ENCODE results near the gene GPR135. TPM values are rescaled to one million over a fixed set of nuclear protein-coding genes. Genes with fewer than 3 reads are reported as not detected.

The GPR135 gene
- polyA plus RNA-seq, 2 of the 4 experiments (the other 2 are of a cell fraction), result 1.5 to 3.6 TPM

DNA sequence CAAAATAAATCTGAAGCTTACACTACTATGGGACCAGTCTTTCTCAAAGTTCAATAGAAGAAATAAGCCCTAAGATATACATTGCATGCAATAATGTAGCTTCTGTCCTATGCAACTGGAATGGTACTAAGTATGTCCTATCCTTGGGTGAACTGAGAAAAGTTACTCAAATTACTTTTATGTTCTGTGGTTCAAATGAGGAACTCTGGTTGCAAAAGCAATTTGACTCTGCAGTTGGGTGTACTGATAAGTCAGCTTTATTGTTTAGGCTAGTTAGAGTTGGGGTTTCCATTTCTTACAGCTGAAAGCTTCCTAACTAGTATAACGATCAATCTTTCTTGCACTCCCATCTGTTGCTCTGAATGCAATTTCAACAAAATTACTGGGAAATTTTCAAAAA is 29.2 kb downstream of the GPR135 start:
- Histone ChIP-seq H3K4me1 (peaks cover 7% of the 10 kb centered on the region; the same call in 2 of the 3 replicates), H3K4me2 (no peak overlapping the region), H3K27ac (no peak overlapping the region), H3K9me3 (no peaks in the 10 kb centered on the region), H3K4me3 (no peak overlapping the region)
- FAIRE-seq (no peak), DNase-seq (ENCODE audit: low read depth in 1 of 2, low spot score in 1 of 2) (no peak), ATAC-seq (no peak)
- WGBS (ENCODE audit: missing lambda C conversion rate), result 100% methylated on average over 1 of the region's 1 CpG
- ChIA-PET POLR2A (no interaction called here), CTCF (interaction anchor here (1.6 to 2.7 kb wide), 2 partner anchors 9 to 309 kb away, joined by 5 to 15 read pairs; no protein-coding TSS in a partner anchor)
- TF ChIP-seq BHLHE40 (IDR thresholded peaks at IDR 0.05; ENCODE audit: low read depth, low read length), result no peak
- TF ChIP-seq POLR2AphosphoS2 (conservative IDR thresholded peaks at IDR 0.05; ENCODE audit: low read length), result no peak
- no peak for TF ChIP-seq SMC3 (IDR thresholded peaks at IDR 0.05)
- TF ChIP-seq MAZ (IDR thresholded peaks at IDR 0.05; ENCODE audit: borderline replicate concordance, low read depth, low read length), result no peak
- TF ChIP-seq CHD2 (IDR thresholded peaks at IDR 0.05; ENCODE audit: low read length, partially characterized antibody), result no peak
- TF ChIP-seq FOSL2 (IDR thresholded peaks at IDR 0.05), result no peak
- no peak for TF ChIP-seq FOSL2 (CRISPR knock-in tag; IDR thresholded peaks at IDR 0.05)
- no peak for TF ChIP-seq ESRRA (IDR thresholded peaks at IDR 0.05; ENCODE audit: borderline replicate concordance, low read length)
- TF ChIP-seq EP300 (IDR thresholded peaks at IDR 0.05), result no peak

DNA sequence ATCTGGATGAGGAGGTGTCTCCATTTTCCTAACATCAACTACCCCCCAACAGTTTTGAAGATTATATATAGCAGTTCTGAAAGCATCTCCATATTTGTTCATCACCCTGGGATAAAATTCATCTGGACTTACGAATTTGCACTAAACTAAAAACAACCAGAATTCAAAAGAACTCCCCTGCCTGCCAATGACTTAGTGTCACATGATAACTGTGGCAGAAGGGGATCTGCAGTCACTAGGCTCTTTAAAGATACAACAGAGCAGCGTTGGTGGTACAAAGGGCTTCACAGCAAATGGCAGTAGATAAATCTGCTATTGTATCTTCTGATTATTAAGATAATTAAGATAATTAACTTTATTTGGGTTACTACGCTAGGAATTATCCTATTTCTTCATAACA is 30.1 kb downstream of the GPR135 start:
- ChIA-PET CTCF (interaction anchor here (1.6 to 2.7 kb wide), 2 partner anchors 10 to 308 kb away, joined by 5 to 15 read pairs; no protein-coding TSS in a partner anchor), POLR2A (no interaction called here)
- no peak for FAIRE-seq

GRCh38 chr14:59429790-59430189 is 35.4 kb downstream of the GPR135 start:
- Histone ChIP-seq H3K9me3 (no peaks in the 10 kb centered on the region), H3K4me3 (no peak overlapping the region), H3K4me2 (no peak overlapping the region), H3K4me1 (peaks cover 8% of the 10 kb centered on the region; the same call in 1 of the 3 replicates), H3K27ac (no peak overlapping the region)
- POLR2A ChIA-PET, result no interaction called here
- ATAC-seq (no peak), DNase-seq (ENCODE audit: low read depth in 1 of 2, low spot score in 1 of 2) (no peak), FAIRE-seq (no peak)
- CTCF ChIA-PET, result interaction anchor here (1.0 to 2.5 kb wide), 5 partner anchors 10 to 928 kb away, joined by 3 to 10 read pairs (median 6); no protein-coding TSS in a partner anchor
- 95% methylated on average over 4 of the region's 4 CpGs for WGBS (ENCODE audit: missing lambda C conversion rate)
- TF ChIP-seq CBX2 (IDR thresholded peaks at IDR 0.05; ENCODE audit: borderline replicate concordance, low read depth), result no peak
- TF ChIP-seq SREBF2 (IDR thresholded peaks at IDR 0.05), result no peak
- TF ChIP-seq, protein P1, sequence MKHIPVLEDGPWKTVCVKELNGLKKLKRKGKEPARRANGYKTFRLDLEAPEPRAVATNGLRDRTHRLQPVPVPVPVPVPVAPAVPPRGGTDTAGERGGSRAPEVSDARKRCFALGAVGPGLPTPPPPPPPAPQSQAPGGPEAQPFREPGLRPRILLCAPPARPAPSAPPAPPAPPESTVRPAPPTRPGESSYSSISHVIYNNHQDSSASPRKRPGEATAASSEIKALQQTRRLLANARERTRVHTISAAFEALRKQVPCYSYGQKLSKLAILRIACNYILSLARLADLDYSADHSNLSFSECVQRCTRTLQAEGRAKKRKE (CRISPR knock-in tag; IDR thresholded peaks at IDR 0.05; ENCODE audit: low read depth), result no peak

More for the DNA sequence above, 30.1 kb downstream of the GPR135 start:
- TF ChIP-seq SREBF2 (IDR thresholded peaks at IDR 0.05) (no peak), MAFK (IDR thresholded peaks at IDR 0.05; ENCODE audit: partially characterized antibody) (no peak), POLR2A (IDR thresholded peaks at IDR 0.05; ENCODE audit: low read length) (no peak), FOXS1 (CRISPR knock-in tag; IDR thresholded peaks at IDR 0.05) (no peak), JUN (IDR thresholded peaks at IDR 0.05) (no peak), MAZ (IDR thresholded peaks at IDR 0.05; ENCODE audit: borderline replicate concordance, low read depth, low read length) (no peak), FOSB (CRISPR knock-in tag; IDR thresholded peaks at IDR 0.05) (no peak), HOXB13 (CRISPR knock-in tag; IDR thresholded peaks at IDR 0.05; ENCODE audit: low read depth) (no peak), CHD4 (IDR thresholded peaks at IDR 0.05; ENCODE audit: borderline replicate concordance) (no peak), RNF2 (IDR thresholded peaks at IDR 0.05; ENCODE audit: borderline replicate concordance, low read depth) (no peak), RARB (CRISPR knock-in tag; IDR thresholded peaks at IDR 0.05) (no peak), JUNB (IDR thresholded peaks at IDR 0.05) (no peak), PHF8 (IDR thresholded peaks at IDR 0.05; ENCODE audit: borderline replicate concordance, low read depth) (no peak), HOXB5 (CRISPR knock-in tag; IDR thresholded peaks at IDR 0.05) (no peak)
- TF ChIP-seq, protein P2, sequence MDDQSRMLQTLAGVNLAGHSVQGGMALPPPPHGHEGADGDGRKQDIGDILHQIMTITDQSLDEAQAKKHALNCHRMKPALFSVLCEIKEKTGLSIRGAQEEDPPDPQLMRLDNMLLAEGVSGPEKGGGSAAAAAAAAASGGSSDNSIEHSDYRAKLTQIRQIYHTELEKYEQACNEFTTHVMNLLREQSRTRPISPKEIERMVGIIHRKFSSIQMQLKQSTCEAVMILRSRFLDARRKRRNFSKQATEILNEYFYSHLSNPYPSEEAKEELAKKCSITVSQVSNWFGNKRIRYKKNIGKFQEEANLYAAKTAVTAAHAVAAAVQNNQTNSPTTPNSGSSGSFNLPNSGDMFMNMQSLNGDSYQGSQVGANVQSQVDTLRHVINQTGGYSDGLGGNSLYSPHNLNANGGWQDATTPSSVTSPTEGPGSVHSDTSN (IDR thresholded peaks at IDR 0.05), result no peak
- H3K9me3 ChIP-seq, result no peaks in the 10 kb centered on the region
- H3K4me2 ChIP-seq, result no peak overlapping the region
- ATAC-seq (no peak), DNase-seq (ENCODE audit: low read depth in 1 of 2, low spot score in 1 of 2) (no peak)
- 95% methylated on average over 3 of the region's 3 CpGs for WGBS (ENCODE audit: missing lambda C conversion rate)
- H3K27ac ChIP-seq, result no peak overlapping the region
- H3K4me1 ChIP-seq, result peaks cover 7% of the 10 kb centered on the region; the same call in 2 of the 3 replicates
- H3K4me3 ChIP-seq, result no peak overlapping the region

Measured in A549 (cell line).